Activated T-helper 9 cell treated with anti-CD3 and anti-CD28 coated beads, Interleukin-2, amount 50 U/mL, for 16 hours (primary cell): Measurements from ENCODE around the gene CT47C1.

Experiments
- DNase-seq: peaks from one replicate; pipeline ENCODE4 v3.0.0-alpha.2; 2020; ENCODE audit warnings: low read depth

CT47C1 gene

GRCh38 chrX:119073911-119074310 lies 1.1 kb downstream of the CT47C1 start:
- DNase-seq = no peak

DNA sequence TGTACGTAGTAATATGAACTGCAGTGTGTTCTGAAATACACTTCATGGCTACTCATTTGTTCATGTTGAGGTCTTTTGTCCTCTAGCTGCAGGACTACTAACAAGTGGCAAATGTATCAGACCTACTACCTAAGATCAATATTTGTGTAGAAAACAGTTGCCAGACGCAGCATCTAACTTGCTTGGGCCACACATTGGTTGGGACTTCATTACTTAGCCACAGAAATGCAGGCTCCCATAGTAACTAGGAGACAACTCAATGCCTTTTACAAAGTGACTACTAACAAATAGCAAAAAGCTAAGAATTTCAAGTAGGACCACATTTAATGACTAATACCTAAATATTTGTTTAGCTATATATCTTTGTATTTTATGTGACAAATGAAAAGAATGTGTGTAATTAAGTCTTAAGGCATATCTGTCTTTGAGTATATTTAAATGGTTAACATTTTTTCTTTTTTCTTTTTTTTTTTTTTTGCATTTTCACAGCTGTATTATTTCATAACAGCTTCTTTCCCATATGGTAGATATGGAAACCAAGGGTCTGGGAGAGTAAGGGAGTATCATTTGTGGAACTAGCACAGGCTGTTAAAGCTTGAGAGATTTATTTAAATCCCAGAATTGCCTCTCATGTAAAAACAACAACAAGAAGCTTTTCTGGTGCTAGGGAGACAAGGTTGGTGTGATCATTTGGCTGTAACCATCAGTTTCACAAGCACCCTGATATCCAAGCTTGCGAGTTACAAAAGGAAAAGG lies 2.7 kb downstream of the CT47C1 start:
- DNase-seq = no peak

GRCh38 chrX:119082278-119082677 lies 9.5 kb downstream of the CT47C1 start:
- DNase-seq = no peak

DNA sequence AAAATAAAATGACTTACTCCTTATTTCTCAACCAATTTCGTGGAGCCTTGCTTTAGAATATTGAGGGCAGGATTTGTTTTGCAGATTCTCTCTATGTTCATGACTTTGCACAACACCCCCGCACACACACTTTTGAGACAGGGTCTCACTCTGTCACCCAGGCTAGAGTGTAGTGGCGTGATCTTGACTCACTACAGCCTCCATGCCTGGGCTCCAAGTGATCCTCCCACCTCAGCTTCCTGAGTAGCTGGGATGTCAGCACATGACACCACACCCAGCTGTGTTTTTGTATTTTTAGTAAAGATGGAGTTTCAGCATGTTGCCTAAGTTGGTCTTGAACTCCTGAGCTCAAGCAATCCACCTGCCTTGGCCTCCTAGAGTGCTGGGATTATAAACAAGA lies 12.0 kb downstream of the CT47C1 start:
- no peak for DNase-seq

GRCh38 chrX:119087121-119087520 lies 14.3 kb downstream of the CT47C1 start:
- no peak for DNase-seq

- DNase-seq = no peak
Observed at GRCh38 chrX:119089619-119090018, 16.8 kb downstream of the CT47C1 start.

DNA sequence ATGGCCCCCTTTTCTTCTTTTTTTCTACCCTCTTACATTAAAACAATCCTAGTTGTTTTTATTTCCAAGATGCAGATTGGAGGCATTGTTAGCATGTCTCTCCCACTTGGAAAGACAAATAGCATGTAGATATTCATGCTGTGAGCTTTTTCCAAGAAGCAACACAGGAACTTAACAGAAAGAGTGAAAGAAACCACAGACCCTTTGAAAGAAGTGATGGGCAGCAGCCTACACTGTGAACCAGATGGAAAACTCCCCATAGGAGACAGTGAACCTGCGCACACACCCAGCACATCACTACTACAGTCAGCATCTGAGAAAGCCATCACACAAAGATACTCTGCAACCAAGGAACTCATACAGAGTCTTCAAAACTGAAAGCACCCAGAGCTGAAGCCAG lies 17.8 kb downstream of the CT47C1 start:
- no peak for DNase-seq

DNA sequence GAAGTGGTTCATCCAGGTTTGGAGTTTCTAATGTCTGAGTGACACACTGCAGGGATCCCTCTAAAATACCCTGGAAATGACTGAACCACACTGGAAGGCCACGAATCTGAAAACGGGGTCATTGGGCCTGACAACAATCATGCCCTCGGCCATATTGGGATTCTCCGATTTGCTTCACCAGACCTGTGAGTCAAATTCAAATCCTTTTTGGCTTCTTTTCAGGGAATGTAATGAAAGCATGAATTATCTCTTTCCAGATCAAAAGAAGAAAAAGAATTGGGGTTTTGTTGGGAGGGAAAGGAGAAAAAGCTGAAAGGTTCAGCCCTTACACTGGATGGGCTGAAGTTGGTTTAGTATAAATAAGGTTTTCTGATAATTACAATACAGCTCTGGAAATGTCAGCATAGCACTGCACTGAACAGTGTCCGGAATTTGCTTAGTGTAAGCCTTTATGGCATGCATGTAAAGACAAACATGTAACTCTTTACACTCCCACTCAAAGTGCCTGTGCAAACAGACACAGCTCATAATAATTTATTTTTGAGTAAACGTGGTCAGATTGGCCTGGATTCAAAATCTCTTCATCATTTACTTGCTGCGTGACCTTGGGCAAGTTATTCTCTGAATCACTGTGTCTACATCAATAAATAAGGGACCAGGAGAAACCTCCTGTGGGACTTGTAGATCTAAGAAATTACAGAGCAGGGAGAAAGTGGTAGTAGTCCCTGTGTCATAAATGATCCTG lies 21.4 kb downstream of the CT47C1 start:
- no peak for DNase-seq

DNA sequence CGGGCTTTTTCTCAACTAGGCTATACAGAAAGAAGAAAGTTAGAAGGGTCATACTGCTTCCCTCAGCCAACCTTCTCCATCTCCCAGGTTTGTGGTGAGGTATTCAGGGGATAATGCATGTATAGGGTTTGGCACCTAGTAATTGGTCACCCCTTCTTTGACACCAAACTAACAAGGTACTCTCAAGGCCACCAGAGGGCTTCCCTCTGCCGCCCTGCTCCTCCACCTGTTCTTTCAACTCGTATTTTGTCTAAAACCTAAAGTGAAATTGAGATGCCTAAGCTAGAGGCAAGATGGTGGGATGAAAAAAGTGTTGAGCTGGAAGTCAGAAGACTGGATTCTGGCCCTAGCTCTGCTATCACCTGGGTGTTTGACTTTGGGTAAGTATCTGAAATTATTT lies 22.0 kb downstream of the CT47C1 start:
- no peak for DNase-seq

DNA sequence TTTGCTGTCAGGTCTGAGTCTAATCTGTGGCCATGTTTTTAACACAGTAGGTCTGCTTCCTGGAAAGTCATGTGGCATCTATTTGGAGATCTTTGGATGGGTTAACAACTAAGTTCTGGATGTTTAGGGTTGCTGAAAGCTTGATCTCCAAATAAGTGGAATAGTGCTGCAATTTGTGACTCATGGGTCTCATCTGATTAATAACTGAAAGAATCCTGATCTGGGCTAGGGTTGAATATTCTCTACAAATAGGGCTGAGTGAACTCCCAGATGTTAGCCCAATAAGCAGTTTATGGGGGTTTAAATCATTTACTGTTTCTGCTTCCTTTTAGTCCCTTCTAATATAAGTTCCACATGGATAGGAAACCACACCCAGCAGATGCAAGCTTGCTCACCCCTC lies 23.1 kb downstream of the CT47C1 start:
- DNase-seq = no peak

DNA sequence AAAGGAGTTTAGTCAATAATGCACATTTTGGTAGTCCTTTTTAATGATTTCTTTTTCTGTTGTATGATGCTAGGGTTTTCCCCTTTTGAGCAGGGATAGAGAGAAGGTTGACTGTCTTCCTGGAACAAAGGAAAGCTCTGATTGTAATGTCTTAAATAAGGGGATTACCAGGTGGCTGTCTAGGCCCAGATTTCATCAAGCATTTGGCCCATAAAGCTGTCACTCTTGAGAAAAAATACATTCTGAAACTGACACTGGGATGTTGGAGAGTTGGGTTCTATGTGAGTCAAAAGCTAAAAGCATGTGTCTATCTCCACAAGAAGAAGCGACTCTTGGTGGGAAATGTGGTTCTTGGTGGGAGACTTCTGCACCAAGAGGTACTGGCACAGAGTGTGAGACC lies 28.4 kb downstream of the CT47C1 start:
- no peak for DNase-seq

- DNase-seq = no peak
Observed at GRCh38 chrX:119105826-119106225, 33.0 kb downstream of the CT47C1 start.

GRCh38 chrX:119107206-119107605 lies 34.4 kb downstream of the CT47C1 start:
- DNase-seq = no peak

DNA sequence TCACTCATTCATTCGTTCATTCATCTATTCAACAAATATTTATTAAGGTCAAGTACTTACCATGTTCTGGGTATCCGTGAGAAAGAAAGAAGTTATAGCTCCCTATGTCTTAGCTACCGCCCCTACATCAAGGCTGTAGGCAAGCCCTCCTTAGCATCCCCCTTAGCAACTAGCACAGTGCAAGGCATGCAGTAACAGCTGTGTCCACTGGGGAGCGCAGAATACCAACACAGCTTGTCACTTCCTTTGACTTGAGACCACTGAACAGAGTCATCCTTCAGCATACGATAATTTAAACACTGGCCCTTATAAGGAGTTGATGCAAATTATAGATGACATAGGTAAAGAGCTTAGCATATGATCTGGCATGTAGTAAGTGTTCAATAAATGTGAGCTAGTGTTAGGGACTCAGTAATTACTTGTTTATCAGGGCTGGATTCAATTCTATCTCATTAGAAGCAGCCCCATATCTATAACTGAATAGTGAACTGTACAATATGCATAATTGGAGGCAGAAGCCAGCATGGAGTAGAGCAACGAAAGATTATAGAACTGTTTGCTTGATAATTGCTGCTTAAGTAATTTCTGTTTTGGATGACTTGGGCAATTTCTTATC lies 46.1 kb downstream of the CT47C1 start:
- peak; percentile 7 for DNase-seq

GRCh38 chrX:119121341-119121740 lies 48.5 kb downstream of the CT47C1 start:
- DNase-seq = no peak
